T-helper 2 cell treated with Interferon-gamma antibody and Interleukin-4, amounts not matched to agents 5 μg/mL and 100 μg/mL, for 36 hours (primary cell): ENCODE results near the gene IFIH1.
A peak's percentile ranks its signal among the peaks of the same experiment; 100 is the strongest.

Experiments
- DNase-seq: peaks from one replicate; pipeline ENCODE4 v3.0.0; 2021; ENCODE audit warnings: low spot score
- H3K27ac Mint-ChIP-seq: one replicate; pipeline ENCODE4 v1.8.0; 2021; ENCODE audit warnings: mild to moderate bottlenecking, mixed read lengths
- H3K27me3 Mint-ChIP-seq: one replicate; pipeline ENCODE4 v1.8.0; 2021; ENCODE audit warnings: low read depth, mixed read lengths
- H3K36me3 Mint-ChIP-seq: one replicate; pipeline ENCODE4 v1.8.0; 2021; ENCODE audit warnings: low read depth, mixed read lengths
- H3K4me1 Mint-ChIP-seq: one replicate; pipeline ENCODE4 v1.8.0; 2021; ENCODE audit warnings: low read depth, mixed read lengths
- H3K4me3 Mint-ChIP-seq: one replicate; pipeline ENCODE4 v1.8.0; 2022; ENCODE audit warnings: mild to moderate bottlenecking, moderate library complexity, mixed read lengths
- H3K9me3 Mint-ChIP-seq: one replicate; pipeline ENCODE4 v1.8.0; 2021; ENCODE audit warnings: mixed read lengths

IFIH1 gene

DNA sequence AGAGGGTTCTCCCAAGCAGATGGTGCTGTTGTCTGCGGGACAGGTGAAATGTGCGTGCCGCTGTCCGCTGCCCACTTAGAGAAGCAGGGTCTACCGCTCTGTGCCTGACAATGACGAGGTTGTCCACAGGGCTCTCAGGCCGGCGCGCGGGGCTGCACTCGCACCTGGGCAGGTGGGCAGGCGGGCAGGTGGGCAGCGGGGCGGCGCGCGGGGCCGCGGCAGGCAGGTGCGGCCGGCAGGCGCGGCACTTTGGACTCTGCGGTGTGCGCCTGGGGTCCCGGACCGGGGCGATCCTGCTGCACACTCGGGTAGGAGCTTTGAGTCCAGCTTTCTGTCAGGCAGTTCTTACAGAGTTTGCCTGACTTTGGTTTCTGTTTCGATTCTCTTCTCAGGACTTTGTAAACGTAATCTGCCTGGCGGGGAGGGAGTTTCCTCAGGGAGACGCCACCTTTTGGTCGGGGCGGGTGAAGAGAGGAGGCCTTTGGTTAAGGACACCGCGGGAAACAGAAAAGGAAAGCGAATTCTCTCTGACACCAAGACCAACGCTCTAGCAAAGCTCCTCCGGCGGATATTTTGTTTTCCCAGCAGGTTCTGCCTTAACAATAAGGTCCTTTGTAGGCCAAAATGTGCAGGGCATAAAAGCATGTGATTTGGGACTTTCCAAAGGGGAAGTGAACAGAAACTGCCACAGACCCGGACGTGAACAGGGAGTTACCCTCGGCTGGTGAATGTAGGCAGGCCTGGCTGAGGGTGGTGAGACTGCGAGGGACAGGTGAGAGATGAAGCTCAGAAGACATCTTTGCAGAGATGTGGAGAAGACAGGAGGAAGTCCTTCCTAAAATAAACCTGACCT, at the start of gene IFIH1:
Gene IFIH1 (minus strand): TSS at position 357 of the 853 bp plus-strand sequence. CDS start 377 bp downstream, outside the sequence.
- Mint-ChIP-seq H3K27me3 (no peaks in the 10 kb centered on the region), H3K4me1 (peaks cover 44% of the 10 kb centered on the region), H3K9me3 (no peaks in the 10 kb centered on the region), H3K36me3 (peaks cover 23% of the 10 kb centered on the region), H3K27ac (peak within 1 kb of the TSS; percentile 96), H3K4me3 (peak within 1 kb of the TSS; percentile 89)
- DNase-seq: peak; percentile 79

DNA sequence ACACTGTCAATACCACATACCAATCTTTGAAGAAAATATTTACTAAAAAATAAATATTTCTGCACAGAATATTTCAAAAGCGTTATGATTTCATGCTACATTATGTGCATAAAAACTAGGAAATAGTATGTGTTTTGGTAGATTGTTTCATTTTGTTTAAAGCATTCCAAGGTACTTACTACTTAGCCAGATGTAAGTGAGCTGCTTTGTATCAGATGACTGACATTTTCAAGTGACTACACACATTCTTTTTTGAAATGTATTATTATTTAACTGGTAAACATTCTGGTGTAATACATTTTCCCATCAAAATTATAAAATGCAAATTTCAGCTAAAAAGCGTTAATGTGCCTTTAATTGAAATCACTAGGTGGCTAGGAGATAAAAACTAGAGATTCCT, 46.9 kb upstream of the IFIH1 start:
- Mint-ChIP-seq H3K9me3 (no peaks in the 10 kb centered on the region), H3K4me1 (no peaks in the 10 kb centered on the region), H3K4me3 (no peak overlapping the region), H3K36me3 (no peaks in the 10 kb centered on the region), H3K27me3 (no peaks in the 10 kb centered on the region), H3K27ac (no peak overlapping the region)
- no peak for DNase-seq

DNA sequence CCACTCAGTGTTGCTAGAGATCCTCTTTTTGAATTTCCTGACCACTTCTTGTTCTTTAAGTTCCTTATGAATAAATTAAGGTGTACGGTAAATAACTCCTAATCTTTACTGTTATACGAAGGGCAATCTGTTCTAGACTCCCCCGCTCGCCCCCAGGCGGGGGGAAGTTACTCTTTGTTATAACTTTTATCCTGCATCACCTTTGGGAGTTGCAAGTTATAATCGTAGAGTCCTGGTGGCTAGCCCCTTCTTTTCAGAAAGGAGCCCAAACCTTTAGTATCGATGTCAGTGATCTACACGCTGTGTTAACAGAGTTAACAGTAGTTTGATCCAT, 26.1 kb upstream of the IFIH1 start:
- peak overlapping the region; percentile 71 for H3K27ac Mint-ChIP-seq
- peaks cover 21% of the 10 kb centered on the region for H3K4me1 Mint-ChIP-seq
- H3K4me3 Mint-ChIP-seq: peak overlapping the region; percentile 87
- peaks cover 5% of the 10 kb centered on the region for H3K27me3 Mint-ChIP-seq
- no peaks in the 10 kb centered on the region for H3K9me3 Mint-ChIP-seq
- no peak for DNase-seq
- no peaks in the 10 kb centered on the region for H3K36me3 Mint-ChIP-seq

DNA sequence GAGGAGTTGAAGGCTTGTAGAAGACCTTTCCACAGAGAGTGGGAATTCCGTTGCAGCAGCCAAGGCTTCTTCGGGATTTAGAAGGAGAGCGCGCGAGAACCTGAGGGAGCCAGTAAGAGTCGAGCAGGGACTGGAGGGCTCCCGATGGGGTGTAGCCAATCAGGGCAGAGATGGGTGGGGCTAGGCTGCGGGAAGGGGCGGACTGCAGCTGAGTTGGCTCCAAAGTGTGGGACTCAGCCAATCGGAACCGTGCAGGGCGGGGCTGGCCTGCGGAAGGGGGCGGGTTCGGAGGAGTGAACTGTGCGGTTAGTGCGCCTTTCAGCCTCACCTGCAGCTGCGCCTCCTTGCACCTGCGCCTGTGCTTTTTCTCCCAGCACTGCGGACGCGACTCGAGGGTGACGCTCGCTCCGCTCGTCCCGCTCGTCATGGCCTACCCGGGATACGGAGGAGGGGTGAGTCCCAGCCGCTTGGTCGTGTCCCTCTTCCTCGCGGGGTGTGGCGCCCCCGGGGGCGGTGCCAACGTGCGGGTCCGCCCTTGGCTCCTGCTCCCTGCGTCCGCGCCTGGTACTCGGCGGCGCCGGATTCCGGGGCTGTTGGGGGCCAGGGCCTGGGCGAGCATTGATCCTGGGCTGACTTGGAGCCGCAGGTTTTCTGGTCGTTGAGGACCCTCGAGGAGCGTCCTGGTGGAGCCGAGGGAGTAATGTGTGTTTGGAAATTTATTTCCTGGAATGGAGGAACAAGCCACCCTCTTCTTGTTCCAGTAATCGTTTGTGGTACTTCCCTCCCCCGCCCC, 25.5 kb upstream of the IFIH1 start, which contains the start of gene GCA:
Gene GCA (plus strand): TSS at position 309 of the 793 bp plus-strand sequence. CDS start 117 bp downstream, at position 426.
- H3K27me3 Mint-ChIP-seq: peaks cover 5% of the 10 kb centered on the region
- peak within 1 kb of the TSS; percentile 87 for H3K4me3 Mint-ChIP-seq
- H3K36me3 Mint-ChIP-seq: no peaks in the 10 kb centered on the region
- peak; percentile 96 for DNase-seq
- peak within 1 kb of the TSS; percentile 71 for H3K27ac Mint-ChIP-seq
- H3K9me3 Mint-ChIP-seq: no peaks in the 10 kb centered on the region
- H3K4me1 Mint-ChIP-seq: peaks cover 21% of the 10 kb centered on the region

DNA sequence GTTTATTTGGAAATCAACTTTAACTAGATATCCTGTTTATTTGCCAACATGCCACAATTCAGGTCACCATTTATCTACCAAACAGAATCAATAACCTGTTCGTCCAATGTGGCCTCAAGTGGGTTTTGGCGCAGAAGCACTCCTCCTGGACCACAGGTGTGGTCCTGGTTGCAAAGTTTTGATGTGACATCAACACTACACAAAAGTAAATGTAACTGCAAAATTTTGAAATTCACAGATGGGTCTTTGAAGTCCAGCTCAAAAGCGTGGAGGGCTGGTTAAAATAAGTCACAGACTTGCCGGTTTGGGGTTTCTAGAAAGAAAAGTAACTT, 25.0 kb upstream of the IFIH1 start:
- Mint-ChIP-seq H3K4me3 (peak overlapping the region; percentile 87), H3K36me3 (no peaks in the 10 kb centered on the region), H3K4me1 (peaks cover 21% of the 10 kb centered on the region), H3K27me3 (peaks cover 5% of the 10 kb centered on the region), H3K27ac (no peak overlapping the region), H3K9me3 (no peaks in the 10 kb centered on the region)
- DNase-seq: no peak

DNA sequence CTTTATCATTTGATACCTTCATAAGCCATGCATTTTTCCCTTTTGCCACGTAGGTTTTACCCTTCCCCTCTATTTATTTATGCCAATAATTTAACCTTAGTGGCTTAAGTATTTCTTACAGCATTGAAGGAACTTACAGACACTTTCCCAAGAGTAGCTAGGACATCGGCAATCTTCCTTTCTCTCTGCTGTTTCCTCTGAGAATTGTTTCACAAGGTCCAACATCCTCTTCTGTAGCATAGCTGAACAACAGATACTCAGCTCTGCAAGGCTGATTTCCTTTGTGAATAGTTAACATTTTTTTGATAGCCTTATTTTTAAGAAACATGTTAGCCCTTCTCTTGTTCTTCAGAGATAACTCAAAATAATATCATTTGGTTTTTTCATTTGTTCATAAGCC, 24.4 kb upstream of the IFIH1 start:
- DNase-seq: no peak
- H3K27me3 Mint-ChIP-seq: peaks cover 5% of the 10 kb centered on the region
- peaks cover 21% of the 10 kb centered on the region for H3K4me1 Mint-ChIP-seq
- no peak overlapping the region for H3K27ac Mint-ChIP-seq
- no peaks in the 10 kb centered on the region for H3K36me3 Mint-ChIP-seq
- H3K4me3 Mint-ChIP-seq: no peak overlapping the region
- no peaks in the 10 kb centered on the region for H3K9me3 Mint-ChIP-seq

DNA sequence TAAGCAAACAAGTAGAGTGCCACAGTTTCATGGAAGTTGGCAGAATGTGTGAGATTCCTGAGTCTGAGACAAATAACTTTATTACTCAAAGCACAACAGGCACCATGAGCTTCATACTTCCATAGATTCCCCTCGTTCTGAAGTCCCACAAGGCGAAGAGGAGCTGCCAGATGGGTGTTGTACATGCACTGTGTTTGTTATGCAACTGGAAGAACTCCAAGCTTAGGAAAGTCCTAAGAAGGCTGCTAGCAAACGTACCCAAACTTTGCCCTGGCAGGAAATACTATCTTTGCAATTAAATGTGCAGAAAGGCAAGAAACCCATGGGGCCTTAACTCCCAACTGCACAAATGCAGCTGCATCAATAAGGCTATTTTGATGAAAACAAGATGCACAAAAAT, 23.8 kb upstream of the IFIH1 start:
- DNase-seq: no peak
- Mint-ChIP-seq H3K36me3 (no peaks in the 10 kb centered on the region), H3K27ac (no peak overlapping the region), H3K4me3 (no peak overlapping the region), H3K9me3 (no peaks in the 10 kb centered on the region), H3K4me1 (peaks cover 21% of the 10 kb centered on the region), H3K27me3 (peaks cover 5% of the 10 kb centered on the region)

DNA sequence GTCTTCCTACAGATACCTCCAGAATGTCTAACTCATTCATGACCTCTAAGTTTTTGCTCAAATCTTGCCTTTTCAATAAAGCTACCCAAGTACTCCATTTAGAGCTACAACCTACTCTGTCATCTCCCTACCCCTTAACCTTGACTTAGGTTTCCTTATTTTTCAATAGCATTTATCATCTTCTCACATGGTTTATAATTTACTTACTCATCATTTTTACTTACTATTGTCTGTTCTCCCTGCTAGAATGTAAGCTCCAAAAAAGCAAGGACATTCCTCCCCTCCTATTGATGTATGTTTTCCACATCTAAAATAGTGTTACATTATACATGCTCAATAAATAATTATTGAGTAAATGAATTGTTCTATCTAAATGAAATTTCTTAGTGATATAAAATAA, 22.3 kb upstream of the IFIH1 start:
- Mint-ChIP-seq H3K4me3 (no peak overlapping the region), H3K27ac (no peak overlapping the region), H3K4me1 (peaks cover 19% of the 10 kb centered on the region), H3K9me3 (no peaks in the 10 kb centered on the region), H3K27me3 (peaks cover 5% of the 10 kb centered on the region), H3K36me3 (no peaks in the 10 kb centered on the region)
- DNase-seq: no peak

DNA sequence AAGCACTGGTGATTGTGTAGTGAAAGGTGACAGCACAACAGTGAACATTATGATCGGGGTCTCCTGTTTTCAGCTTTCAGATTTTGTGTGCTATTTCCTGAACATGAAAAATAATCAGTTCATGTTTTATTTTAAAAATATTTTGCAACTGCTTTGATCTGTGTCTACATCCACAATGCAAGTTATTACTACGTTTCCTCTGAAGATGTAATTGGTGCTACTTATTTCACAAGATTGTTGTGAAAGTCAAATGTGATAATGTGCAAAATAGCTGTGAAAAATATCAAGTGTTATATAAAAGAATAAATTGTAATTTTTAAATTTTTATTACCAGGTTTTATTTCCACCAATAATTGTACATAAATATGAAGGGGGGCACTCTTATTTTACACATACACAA, 19.4 kb upstream of the IFIH1 start:
- no peak for DNase-seq
- H3K4me3 Mint-ChIP-seq: no peak overlapping the region
- H3K9me3 Mint-ChIP-seq: no peaks in the 10 kb centered on the region
- peaks cover 5% of the 10 kb centered on the region for H3K27me3 Mint-ChIP-seq
- H3K36me3 Mint-ChIP-seq: no peaks in the 10 kb centered on the region
- H3K27ac Mint-ChIP-seq: no peak overlapping the region
- peaks cover 5% of the 10 kb centered on the region for H3K4me1 Mint-ChIP-seq

DNA sequence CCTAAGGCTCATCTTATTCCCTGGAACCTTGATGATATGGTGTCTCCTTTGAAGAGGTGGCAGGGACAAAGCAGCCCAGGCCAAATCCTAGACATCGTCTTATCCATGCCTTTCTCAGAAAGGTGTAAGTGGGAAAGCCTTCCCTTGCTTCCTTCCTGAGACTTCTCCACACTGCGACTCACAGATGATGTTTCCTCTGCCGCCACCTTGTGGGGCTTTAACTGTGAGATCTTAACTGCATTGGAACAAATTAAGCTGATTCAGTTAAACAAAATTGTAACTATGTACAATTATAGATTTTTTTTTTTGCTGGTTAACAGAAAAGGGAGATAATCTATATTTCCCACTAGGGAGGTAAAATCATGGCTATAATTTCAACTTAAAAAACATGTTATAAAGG, 15.5 kb upstream of the IFIH1 start:
- no peaks in the 10 kb centered on the region for H3K4me1 Mint-ChIP-seq
- no peak for DNase-seq
- H3K36me3 Mint-ChIP-seq: no peaks in the 10 kb centered on the region
- H3K9me3 Mint-ChIP-seq: no peaks in the 10 kb centered on the region
- H3K4me3 Mint-ChIP-seq: no peak overlapping the region
- H3K27ac Mint-ChIP-seq: no peak overlapping the region
- H3K27me3 Mint-ChIP-seq: peaks cover 3% of the 10 kb centered on the region

DNA sequence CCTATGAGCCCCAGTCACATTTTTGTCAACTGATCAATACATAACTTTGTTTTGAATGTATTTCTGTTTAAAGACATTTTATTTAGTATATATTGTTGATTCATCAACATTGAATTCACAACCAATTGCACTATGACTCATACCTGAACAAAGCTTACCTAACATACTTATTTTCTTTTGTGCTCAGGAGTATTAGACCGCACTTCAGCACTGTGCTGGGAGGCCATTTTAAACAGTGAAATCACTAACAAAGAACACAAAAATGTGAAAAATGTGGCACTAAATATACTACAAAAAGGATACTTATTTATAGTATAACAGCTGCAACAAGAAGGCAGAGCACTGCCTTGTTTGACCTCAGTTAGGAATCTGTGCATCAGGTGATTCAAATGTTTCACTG, 12.4 kb upstream of the IFIH1 start:
- Mint-ChIP-seq H3K27me3 (no peaks in the 10 kb centered on the region), H3K9me3 (no peaks in the 10 kb centered on the region)

DNA sequence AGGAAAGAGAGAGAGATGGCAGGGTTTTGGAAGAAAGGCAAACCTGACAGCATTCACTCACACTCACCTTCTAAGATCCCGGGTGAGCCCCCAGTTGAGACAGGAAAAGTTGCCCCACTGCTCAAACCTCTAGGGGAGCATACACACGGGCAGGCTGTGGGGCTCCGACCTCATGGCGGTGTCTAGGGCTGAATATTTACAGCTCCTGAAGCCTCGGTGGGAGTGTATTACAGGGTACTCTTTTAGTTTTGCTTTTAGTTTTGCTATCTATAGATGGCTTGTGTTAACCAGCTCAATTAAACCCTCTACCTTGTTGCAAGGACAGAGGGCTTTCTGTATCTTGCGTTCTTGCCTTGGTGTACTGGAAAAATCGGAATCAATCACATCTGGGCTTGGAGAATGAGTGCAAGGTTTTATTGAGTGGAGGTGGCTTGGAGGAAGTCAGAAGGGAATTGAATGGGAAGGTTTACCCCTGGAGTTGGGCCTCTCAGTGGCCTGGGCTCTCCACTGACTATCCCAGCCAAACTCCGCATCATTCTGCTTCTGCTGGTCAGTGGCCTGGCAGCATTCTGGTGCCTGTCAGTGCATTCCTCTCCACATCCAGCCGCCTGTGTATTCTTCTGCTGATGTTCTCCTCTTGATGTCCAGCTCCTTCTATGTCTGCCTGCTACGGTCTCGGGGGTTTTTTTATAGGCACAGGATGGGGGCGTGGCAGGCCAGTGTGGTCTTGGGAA, 10.1 kb upstream of the IFIH1 start:
- DNase-seq: no peak
- no peak overlapping the region for H3K4me3 Mint-ChIP-seq
- H3K9me3 Mint-ChIP-seq: no peaks in the 10 kb centered on the region
- H3K27me3 Mint-ChIP-seq: no peaks in the 10 kb centered on the region
- H3K4me1 Mint-ChIP-seq: peaks cover 1% of the 10 kb centered on the region
- H3K27ac Mint-ChIP-seq: no peak overlapping the region
- no peaks in the 10 kb centered on the region for H3K36me3 Mint-ChIP-seq

More for the DNA sequence above, 12.4 kb upstream of the IFIH1 start:
- H3K4me3 Mint-ChIP-seq: no peak overlapping the region
- peaks cover 1% of the 10 kb centered on the region for H3K4me1 Mint-ChIP-seq
- H3K27ac Mint-ChIP-seq: no peak overlapping the region
- H3K36me3 Mint-ChIP-seq: no peaks in the 10 kb centered on the region
- no peak for DNase-seq

DNA sequence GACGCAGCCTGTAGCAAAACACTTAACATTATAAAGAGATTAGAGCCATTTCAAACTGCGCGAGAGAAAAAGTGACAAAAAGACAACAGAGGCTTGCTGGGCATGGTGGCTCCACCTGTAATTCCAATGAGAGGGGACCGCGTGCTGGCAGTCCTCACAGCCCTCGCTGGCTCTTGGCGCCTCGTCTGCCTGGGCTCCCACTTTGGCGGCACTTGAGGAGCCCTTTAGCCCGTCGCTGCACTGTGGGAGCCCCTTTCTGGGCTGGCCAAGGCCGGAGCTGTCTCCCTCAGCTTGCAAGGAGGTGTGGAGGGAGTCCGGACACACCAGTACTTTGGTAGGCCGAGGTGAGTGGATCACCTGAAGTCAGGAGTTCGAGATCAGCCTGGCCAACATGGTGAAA, 9.3 kb upstream of the IFIH1 start:
- Mint-ChIP-seq H3K27me3 (no peaks in the 10 kb centered on the region), H3K4me3 (no peak overlapping the region), H3K36me3 (no peaks in the 10 kb centered on the region), H3K4me1 (peaks cover 1% of the 10 kb centered on the region), H3K9me3 (no peaks in the 10 kb centered on the region), H3K27ac (no peak overlapping the region)
- DNase-seq: no peak
